PC-9 (cell line): ENCODE data around the gene CRELD1.

ENCODE experiments used
- EZH2 ChIP-seq: fragments of 200-600 bp; sonication (generic); IDR thresholded peaks from 2 replicates; pipeline ENCODE4 v1.8.0; 2017; ENCODE audit warnings: antibody characterized with exemption, low read depth
- TF ChIP-seq, protein P1 (sequence below): fragments of 200-600 bp; sonication (generic); conservative IDR thresholded peaks from 2 replicates; pipeline ENCODE4 v1.6.1; 2017; ENCODE audit warnings: mixed run types, antibody characterized with exemption, mild to moderate bottlenecking, moderate library complexity

DNA sequence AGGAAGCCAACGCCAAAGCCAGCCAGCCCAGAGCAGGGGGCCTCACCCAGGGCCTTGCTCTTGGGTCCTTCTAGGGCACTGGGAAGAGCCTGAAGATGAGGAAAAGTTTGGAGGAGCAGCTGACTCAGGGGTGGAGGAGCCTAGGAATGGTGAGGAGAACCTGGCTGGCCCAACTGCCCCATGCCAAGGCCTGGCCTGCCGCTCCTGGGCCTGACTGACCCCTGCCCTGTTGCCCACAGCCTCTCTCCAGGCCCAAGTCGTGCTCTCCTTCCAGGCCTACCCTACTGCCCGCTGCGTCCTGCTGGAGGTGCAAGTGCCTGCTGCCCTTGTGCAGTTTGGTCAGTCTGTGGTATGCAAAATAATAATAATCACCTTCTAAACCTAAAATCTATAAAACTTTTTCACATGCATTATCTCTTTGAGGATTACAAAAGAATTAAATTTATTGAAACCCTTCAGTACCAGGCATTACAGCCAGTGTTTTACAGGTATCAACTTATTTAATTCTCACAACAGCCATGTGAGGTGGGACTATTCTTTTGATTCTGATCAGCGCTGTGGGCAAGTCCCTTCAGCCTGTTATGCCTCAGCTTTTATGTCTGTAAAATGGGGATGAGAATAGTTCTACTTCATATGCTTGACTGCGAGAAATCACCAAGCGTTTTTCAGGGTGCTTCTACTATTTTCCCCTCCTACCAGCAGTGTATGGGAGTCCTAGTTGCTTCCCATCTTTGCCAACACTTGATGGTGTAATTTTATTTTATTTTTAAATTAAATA lies 15.2 kb upstream of the CRELD1 start:
- TF ChIP-seq, protein P1, sequence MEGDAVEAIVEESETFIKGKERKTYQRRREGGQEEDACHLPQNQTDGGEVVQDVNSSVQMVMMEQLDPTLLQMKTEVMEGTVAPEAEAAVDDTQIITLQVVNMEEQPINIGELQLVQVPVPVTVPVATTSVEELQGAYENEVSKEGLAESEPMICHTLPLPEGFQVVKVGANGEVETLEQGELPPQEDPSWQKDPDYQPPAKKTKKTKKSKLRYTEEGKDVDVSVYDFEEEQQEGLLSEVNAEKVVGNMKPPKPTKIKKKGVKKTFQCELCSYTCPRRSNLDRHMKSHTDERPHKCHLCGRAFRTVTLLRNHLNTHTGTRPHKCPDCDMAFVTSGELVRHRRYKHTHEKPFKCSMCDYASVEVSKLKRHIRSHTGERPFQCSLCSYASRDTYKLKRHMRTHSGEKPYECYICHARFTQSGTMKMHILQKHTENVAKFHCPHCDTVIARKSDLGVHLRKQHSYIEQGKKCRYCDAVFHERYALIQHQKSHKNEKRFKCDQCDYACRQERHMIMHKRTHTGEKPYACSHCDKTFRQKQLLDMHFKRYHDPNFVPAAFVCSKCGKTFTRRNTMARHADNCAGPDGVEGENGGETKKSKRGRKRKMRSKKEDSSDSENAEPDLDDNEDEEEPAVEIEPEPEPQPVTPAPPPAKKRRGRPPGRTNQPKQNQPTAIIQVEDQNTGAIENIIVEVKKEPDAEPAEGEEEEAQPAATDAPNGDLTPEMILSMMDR = no peak
- TF ChIP-seq EZH2 = no peak
